ENCODE data around the gene F3.

GRCh38 chr1:94580367-94581115, 39.0 kb upstream of the F3 start:
- TF ChIP-seq CTCF (IDR thresholded peaks at IDR 0.05; ENCODE audit: poor library complexity): no peak
- no peak for TF ChIP-seq EZH2 (IDR thresholded peaks at IDR 0.05; ENCODE audit: borderline replicate concordance)
